ENCODE measurements around the gene ABCB6.

DNA sequence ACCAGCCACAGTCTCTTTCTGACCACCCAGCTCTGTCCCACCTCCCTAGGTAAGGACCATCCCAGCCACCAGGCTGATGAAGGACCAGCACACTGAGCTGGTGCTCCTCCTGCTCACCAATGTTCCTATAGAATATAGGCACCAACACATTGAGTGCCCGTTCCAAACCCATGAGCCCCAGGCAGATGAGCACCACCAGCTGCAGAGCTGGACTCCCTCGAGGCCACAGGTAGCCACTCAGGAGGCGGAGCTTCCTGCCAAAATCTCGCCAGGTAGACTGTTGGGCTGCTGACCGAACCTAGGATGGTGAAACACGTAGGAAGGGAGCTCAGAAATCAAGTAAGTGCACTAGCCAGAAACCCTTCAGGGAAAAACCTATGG lies 2.2 kb downstream of the ABCB6 start:
- TF ChIP-seq, protein P1, sequence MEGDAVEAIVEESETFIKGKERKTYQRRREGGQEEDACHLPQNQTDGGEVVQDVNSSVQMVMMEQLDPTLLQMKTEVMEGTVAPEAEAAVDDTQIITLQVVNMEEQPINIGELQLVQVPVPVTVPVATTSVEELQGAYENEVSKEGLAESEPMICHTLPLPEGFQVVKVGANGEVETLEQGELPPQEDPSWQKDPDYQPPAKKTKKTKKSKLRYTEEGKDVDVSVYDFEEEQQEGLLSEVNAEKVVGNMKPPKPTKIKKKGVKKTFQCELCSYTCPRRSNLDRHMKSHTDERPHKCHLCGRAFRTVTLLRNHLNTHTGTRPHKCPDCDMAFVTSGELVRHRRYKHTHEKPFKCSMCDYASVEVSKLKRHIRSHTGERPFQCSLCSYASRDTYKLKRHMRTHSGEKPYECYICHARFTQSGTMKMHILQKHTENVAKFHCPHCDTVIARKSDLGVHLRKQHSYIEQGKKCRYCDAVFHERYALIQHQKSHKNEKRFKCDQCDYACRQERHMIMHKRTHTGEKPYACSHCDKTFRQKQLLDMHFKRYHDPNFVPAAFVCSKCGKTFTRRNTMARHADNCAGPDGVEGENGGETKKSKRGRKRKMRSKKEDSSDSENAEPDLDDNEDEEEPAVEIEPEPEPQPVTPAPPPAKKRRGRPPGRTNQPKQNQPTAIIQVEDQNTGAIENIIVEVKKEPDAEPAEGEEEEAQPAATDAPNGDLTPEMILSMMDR (tag by site-specific recombination; IDR thresholded peaks at IDR 0.05), result no peak
- no peak for TF ChIP-seq ZNF707 (tag by site-specific recombination; IDR thresholded peaks at IDR 0.05)
- no peak for TF ChIP-seq ZBTB7A (tag by site-specific recombination; IDR thresholded peaks at IDR 0.05; ENCODE audit: low read depth)
- TF ChIP-seq ZNF10 (tag by site-specific recombination; IDR thresholded peaks at IDR 0.05), result no peak
- no peak for TF ChIP-seq ZNF175 (tag by site-specific recombination; IDR thresholded peaks at IDR 0.05)
- TF ChIP-seq ZNF155 (tag by site-specific recombination; IDR thresholded peaks at IDR 0.05), result no peak
- no peak for TF ChIP-seq BCL11A (tag by site-specific recombination; IDR thresholded peaks at IDR 0.05; ENCODE audit: low read depth)
- no peak for TF ChIP-seq TCF7L2 (IDR thresholded peaks at IDR 0.05; ENCODE audit: borderline replicate concordance, low read depth, low read length)
- TF ChIP-seq ZNF16 (tag by site-specific recombination; IDR thresholded peaks at IDR 0.05; ENCODE audit: low read depth), result no peak
- no peak for TF ChIP-seq KLF1 (tag by site-specific recombination; IDR thresholded peaks at IDR 0.05)
- TF ChIP-seq ZNF221 (tag by site-specific recombination; IDR thresholded peaks at IDR 0.05; ENCODE audit: borderline replicate concordance), result no peak
